NCI-H1930 (cell line): ENCODE measurements around the gene OGFR.

ENCODE experiments used
- DNase-seq, 2 experiments: peaks; one replicate each; lab custom pipeline; 2025; lab: John Stamatoyannopoulos, UW

Gene OGFR

DNA sequence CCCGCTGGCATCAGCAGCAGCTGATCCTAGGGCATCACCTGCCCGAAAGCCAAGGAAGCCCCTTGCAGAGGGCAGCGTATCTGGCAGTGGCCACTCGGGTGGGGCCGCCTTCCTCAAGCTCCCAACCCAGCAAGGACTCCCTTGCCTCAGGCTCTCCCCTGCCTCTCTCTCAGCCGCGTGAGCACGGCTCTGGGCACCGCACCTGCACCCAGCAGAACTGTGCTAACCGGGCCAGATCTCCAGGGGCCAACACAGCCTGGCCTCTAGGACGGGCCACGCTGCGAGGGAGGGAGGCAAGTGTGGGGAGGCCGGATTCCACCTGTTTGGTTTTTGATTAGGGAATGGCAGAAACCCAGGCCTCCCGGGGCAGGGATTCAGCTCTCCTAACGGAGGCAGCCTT is 20.1 kb upstream of the OGFR start:
- DNase-seq, result no peak

DNA sequence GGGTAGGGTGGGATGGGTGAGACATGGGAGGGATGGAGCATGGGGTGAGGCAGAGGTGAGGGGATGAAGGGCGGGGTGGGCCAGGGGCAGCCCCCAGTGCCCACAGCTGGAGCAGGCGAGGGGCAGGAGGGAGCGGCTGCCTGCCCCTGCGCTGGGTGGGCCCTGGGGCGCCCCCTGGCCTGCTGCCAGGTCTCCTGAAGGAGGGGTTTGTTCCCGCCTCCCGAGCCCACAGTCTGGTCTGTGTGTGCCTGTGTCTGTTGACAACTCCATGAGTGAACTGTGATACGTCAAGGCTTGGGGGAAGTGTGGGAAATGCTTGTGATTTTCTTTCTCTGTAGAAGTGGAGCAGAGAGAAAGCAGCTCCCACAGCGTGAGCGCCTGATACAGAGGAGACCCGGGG is 19.2 kb upstream of the OGFR start:
- no peak for DNase-seq

GRCh38 chr20:62786157-62786556 is 18.5 kb upstream of the OGFR start:
- DNase-seq, result no peak

DNA sequence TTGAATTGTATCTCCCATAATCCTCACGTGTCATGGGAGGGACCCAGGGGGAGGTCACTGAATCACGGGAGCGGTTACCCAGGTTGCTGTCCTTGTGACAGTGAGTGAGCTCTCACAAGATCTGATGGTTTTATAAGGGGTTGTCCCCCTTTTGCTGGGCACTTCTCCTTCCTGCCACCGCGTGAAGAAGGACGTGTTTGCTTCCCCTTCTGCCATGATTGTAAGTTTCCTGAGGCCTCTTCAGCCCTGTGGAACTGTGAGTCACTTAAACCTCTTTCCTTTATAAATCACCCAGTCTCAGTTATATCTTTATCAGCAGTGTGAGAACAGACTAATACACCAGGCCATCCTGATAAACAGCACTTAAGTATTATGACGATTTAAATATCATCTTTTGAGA is 17.3 kb upstream of the OGFR start:
- DNase-seq, result no peak

DNA sequence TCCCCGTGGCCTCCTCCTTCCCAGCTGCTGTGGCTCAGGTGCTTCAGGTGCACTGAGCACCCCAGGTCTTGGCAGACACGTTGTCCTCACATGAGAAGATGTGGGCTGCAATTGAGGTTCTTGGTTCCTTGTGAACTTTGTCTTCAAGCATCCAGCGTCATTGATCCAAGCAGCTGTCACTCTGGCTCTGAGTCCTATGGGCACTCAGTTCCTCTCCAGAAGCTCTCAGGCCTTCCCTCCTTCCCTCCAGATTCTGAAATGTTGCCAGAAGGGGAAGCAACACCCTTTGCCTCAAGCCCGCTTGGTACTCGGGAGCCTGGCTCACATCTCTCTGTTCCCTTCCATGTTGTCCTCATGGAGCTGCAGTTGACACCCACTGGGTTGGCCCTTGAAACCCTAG is 16.8 kb upstream of the OGFR start:
- no peak for DNase-seq

GRCh38 chr20:62788607-62789006 is 16.0 kb upstream of the OGFR start:
- DNase-seq, result no peak

- no peak for DNase-seq
These were observed 14.6 kb upstream of the OGFR start for GRCh38 chr20:62790075-62790474.

- peak; percentile 91 to 94 for DNase-seq
These were observed 13.1 kb upstream of the OGFR start for GRCh38 chr20:62791301-62792181.

- DNase-seq, result no peak
These were observed 12.3 kb upstream of the OGFR start for GRCh38 chr20:62792182-62792939.

- DNase-seq, result peak in 1 of 2 experiments; percentile 27
These were observed 11.5 kb upstream of the OGFR start for GRCh38 chr20:62792940-62793756.

GRCh38 chr20:62793757-62794006 is 11.0 kb upstream of the OGFR start:
- no peak for DNase-seq

- DNase-seq, result peak; percentile 87 to 93
These were observed 10.5 kb upstream of the OGFR start for GRCh38 chr20:62794007-62794724.

DNA sequence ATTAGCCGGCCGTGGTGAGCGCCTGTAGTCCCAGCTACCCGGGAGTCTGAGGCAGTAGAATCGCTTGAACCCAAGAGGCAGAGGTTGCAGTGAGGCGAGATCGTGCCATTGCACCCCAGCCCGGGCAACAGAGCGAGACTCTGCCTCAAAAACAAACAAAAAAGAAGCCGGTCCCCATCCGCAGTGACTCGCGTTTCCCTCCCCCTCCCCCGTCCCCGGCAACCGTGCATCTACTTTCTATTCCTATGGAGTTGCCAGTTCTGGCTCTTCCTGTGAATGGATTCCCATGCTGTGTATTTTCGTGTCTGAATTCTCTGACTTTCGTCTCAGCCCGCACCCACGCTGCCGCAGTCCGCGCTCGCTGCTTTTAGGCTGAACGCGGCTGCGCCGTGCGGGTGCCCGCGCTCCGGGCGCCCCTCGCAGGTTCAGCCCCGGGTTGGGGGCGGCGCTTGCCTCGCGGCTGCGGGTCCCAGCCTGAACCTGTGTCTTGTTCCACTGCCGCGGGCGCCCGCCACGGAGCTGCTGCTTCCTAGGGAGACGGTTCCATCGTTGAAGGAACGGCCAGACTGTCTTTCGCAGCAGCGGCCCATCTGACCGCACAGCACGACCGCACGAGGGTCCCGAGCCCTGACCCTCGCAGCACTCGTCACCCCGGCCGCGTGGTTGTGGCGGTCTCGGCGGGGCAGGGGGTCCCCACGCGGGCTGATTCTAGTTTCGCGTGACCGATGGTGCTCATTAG is 9.4 kb upstream of the OGFR start:
- peak; percentile 51 to 82 for DNase-seq

GRCh38 chr20:62796699-62797491 is 7.7 kb upstream of the OGFR start:
- DNase-seq, result no peak

DNA sequence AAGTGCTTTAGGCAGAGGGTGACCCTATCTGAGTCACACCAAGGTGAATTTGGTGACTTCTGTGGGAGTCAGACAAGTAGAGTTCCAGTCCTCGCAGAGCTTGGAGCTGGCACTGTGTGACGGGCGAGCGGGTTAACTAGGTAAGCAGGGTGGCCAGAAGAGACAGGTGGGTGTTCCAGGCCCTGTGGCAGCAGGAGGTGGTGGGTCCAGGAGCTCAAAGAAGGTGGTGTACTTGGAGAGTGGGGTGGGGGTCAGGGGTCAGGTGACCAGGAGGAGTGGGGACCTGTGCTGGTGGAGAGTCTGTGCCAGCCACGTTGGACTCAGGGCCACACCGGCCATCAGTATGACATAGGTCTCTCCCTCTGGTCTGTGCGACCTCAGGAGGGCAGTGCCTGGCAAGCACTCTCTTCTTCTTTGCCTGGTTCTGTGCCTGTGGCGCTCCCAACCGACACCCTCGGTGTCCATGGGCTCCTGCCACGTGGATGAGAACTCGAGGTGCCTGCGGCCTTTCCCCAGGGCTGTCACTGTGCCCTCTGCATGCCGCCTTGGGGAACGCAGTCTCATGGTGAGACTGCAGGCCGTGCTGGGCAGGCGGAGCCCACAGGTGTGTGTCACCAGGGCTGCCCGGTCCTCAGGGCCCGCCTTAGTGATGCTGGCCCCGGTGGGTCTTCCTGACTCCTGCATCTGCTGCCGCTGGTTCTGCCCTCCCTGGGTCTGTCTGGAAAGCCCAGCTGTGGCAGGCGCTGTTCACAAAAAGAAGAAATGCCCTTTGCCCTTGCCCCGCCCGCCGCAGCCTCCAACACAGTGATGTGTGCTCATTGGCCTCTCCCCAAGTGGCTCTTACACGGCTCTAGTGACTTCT is 6.7 kb upstream of the OGFR start:
- no peak for DNase-seq

GRCh38 chr20:62799036-62799435 is 5.6 kb upstream of the OGFR start:
- no peak for DNase-seq

GRCh38 chr20:62799459-62799858 is 5.2 kb upstream of the OGFR start:
- no peak for DNase-seq

DNA sequence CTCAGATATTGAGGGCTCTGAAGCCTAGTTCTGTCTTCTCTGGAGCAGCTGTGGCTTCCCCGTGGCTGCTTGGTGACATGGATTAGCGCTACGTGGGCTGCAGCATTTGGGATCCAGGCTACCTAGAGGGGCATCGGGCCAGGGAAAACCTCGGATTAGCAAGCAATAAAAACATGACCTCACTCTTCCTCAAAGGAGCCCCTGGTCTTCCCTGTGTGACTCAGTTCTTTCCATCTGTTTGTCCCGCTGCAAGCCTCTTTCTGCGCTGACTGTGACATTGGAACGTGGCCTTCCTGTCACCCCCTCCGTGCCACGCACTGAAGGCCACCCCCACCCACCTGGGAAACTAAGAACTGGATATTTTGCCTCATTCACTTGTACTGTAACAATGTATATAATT is 4.8 kb upstream of the OGFR start:
- no peak for DNase-seq
